Prostate gland (tissue), 2 donors: ENCODE results near the gene KRT2.

ENCODE experiments used
- CTCF ChIP-seq, 4 experiments: fragments of 200-600 bp in 2 of 4; fragments of 450-650 bp in 2 of 4; sonication (generic) in 2 of 4; IDR thresholded peaks; 1 replicate in 3 of 4; 2 replicates in 1 of 4; pipeline ENCODE4 v1.5.1; 2016 to 2019; ENCODE audit warnings: antibody characterized with exemption in 4 of 4, mild to moderate bottlenecking in 2 of 4, moderate library complexity in 2 of 4
- POLR2A ChIP-seq: fragments of 450-650 bp; IDR thresholded peaks from one replicate; pipeline ENCODE4 v1.6.1; 2016; ENCODE audit warnings: antibody characterized with exemption, mild to moderate bottlenecking
- POLR2AphosphoS5 ChIP-seq: sonication (generic); formaldehyde crosslinking; IDR thresholded peaks from one replicate; pipeline ENCODE4 v1.6.1; 2017; ENCODE audit warnings: antibody characterized with exemption

- TF ChIP-seq CTCF (IDR thresholded peaks at IDR 0.05) (no peak), POLR2AphosphoS5 (no peak), POLR2A (no peak)
Observed at GRCh38 chr12:52686756-52687487, 34.9 kb upstream of the KRT2 start.
